Right atrium auricular region (tissue), 2 donors: ENCODE results near the gene MARCHF5. TPM values are rescaled to one million over a fixed set of nuclear protein-coding genes. Genes with fewer than 3 reads are reported as not detected.
"Not testable (repeated sequence)": the region's sequence is repeated elsewhere in the genome, so short reads cannot be mapped to it uniquely, and the experiment has no call there.

Source experiments
- DNase-seq: peaks from one replicate; pipeline ENCODE4 v3.0.0-alpha.2; 2019; ENCODE audit warnings: low spot score
- H3K27ac ChIP-seq, 2 donors: fragments of 200-600 bp; sonication (generic); 1 replicate in 1 of 2; 2 replicates in 1 of 2; pipeline ENCODE4 v1.5.1; 2016 to 2019
- H3K27me3 ChIP-seq, 2 donors: fragments of 200-600 bp; sonication (generic); one replicate each; pipeline versions ENCODE4 v1.5.1 to v1.6.0; 2017 to 2019
- H3K36me3 ChIP-seq: fragments of 200-600 bp; sonication (generic); one replicate; pipeline ENCODE4 v1.5.1; 2016
- H3K4me1 ChIP-seq, 2 donors: fragments of 200-600 bp; sonication (generic); one replicate each; pipeline versions ENCODE4 v1.5.1 to v1.6.0; 2017 to 2019
- H3K4me3 ChIP-seq, 2 donors: fragments of 200-600 bp; sonication (generic); 1 replicate in 1 of 2; 2 replicates in 1 of 2; pipeline ENCODE4 v1.5.1; 2017 to 2019; ENCODE audit warnings: mild to moderate bottlenecking in 1 of 2, moderate library complexity in 1 of 2
- H3K9me3 ChIP-seq, 2 donors: fragments of 200-600 bp; sonication (generic); one replicate each; pipeline ENCODE4 v1.5.1; 2019
- total RNA-seq, 2 donors: library from RNA; depleted of rRNA; stranded (reverse); fragments of >200 nt; gene quantifications; one replicate each; pipeline ENCODE4 v1.1.0, GENCODE V29; 2016
- TF ChIP-seq, protein P1 (sequence below), 2 donors: fragments of 200-600 bp; sonication (generic); IDR thresholded peaks; one replicate each; pipeline ENCODE4 v1.5.1; 2019; ENCODE audit warnings: antibody characterized with exemption in 2 of 2

MARCHF5 gene
- total RNA-seq, 2 donors from 2014 or later, result 8.5 to 11.6 TPM

DNA sequence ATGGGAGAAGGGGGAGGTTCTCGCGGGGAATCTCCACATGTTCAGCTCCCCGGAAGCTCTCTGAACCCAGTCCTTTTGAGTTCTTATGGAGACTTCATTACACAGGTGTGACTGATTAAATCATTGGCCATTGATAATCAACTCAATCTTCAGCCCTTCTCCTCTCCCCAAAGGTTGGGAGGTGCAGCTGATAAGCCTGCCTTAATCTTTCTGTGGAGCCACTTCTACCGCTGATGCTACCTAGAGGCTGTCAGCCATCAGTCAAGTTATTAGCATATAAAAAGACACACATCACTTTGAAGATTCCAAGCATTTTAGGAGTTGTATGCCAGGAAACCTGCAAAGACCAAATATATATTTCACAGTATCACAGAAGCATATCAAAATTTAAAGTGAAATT, 91.7 kb downstream of the MARCHF5 start:
- Histone ChIP-seq H3K27me3 (no peaks in the 10 kb centered on the region), H3K27ac (no peak overlapping the region), H3K9me3 (no peaks in the 10 kb centered on the region), H3K4me3 (no peak overlapping the region), H3K4me1 (no peaks in the 10 kb centered on the region), H3K36me3 (no peaks in the 10 kb centered on the region)
- TF ChIP-seq, protein P1, sequence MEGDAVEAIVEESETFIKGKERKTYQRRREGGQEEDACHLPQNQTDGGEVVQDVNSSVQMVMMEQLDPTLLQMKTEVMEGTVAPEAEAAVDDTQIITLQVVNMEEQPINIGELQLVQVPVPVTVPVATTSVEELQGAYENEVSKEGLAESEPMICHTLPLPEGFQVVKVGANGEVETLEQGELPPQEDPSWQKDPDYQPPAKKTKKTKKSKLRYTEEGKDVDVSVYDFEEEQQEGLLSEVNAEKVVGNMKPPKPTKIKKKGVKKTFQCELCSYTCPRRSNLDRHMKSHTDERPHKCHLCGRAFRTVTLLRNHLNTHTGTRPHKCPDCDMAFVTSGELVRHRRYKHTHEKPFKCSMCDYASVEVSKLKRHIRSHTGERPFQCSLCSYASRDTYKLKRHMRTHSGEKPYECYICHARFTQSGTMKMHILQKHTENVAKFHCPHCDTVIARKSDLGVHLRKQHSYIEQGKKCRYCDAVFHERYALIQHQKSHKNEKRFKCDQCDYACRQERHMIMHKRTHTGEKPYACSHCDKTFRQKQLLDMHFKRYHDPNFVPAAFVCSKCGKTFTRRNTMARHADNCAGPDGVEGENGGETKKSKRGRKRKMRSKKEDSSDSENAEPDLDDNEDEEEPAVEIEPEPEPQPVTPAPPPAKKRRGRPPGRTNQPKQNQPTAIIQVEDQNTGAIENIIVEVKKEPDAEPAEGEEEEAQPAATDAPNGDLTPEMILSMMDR (IDR thresholded peaks at IDR 0.05), result no peak
- DNase-seq, result no peak

DNA sequence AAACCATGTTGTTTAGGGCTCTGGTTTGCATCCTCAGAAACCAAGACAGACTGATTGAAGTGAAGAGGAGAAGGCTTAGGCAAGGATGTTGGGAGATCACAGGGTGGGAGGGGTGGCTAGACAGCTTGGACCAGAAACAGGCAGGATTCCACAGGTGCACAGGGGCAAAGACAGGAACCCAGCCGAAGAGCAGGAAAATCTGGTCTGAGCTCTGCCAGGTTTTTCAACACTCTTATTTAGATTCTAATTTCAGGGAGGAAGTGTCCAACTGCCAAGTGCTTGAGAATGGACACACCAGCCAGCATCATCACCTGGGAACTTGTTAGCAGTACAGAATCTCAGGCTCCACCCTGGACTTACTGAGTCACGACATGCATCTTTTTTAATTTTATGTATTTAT, 93.8 kb downstream of the MARCHF5 start:
- Histone ChIP-seq H3K4me3 (no peak overlapping the region), H3K27ac (no peak overlapping the region), H3K27me3 (no peaks in the 10 kb centered on the region), H3K36me3 (no peaks in the 10 kb centered on the region), H3K9me3 (no peaks in the 10 kb centered on the region), H3K4me1 (no peaks in the 10 kb centered on the region)
- TF ChIP-seq, protein P1 (IDR thresholded peaks at IDR 0.05), result no peak
- DNase-seq, result no peak

DNA sequence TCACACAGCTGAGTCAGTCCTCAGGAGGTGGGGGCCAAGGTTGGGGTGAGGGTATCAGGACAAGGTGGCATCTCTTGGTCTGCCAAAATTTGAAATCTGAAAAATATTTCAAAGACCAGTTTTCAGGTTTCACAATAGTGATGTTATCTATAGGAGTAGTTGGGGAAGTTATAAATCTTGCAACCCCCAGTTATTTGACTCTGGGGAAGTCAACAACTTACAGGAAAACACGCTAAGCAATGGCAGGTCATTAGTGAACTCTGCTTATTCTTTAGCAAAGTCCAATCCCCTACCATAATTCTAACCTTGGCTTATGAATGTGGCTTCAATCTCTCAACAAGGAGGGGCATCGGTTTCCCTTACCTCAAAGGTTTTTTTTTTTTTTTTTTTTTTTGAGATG, 94.9 kb downstream of the MARCHF5 start:
- Histone ChIP-seq H3K9me3 (no peaks in the 10 kb centered on the region), H3K36me3 (no peaks in the 10 kb centered on the region), H3K27me3 (no peaks in the 10 kb centered on the region), H3K4me3 (no peak overlapping the region), H3K4me1 (no peaks in the 10 kb centered on the region), H3K27ac (no peak overlapping the region)
- DNase-seq, result no peak
- TF ChIP-seq, protein P1 (IDR thresholded peaks at IDR 0.05), result no peak

DNA sequence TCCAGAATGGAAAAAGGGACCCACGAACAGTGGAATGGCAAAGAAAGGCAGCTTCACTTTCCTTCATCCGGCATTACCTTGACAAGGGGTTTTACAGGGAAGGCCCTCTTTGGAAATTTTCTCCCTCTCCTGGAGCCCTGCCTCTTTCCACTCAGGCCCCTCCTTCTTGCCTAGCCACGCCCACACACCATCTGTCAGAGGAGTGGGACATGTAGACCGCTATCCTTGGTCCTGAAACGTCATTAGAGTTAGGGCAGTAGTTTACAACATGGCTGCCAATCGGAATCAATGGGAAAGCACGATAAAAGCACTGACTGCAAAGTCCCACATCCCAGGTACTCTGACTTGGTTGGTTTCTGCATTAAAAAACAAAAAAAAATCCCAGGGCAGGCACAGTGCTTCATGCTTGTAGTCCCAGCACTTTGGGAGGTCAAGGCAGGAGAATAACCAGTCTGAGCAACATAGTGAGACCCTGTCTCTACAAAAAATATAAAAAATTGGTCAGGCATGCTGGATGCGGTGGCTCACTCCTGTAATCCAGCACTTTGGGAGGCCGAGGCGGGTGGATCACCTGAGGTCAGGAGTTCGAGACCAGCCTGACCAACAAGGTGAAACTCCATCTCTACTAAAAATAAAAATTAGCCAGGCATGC, 96.4 kb downstream of the MARCHF5 start:
- H3K4me3 ChIP-seq, result no peak overlapping the region
- no peaks in the 10 kb centered on the region for H3K4me1 ChIP-seq
- no peaks in the 10 kb centered on the region for H3K9me3 ChIP-seq
- TF ChIP-seq, protein P1 (IDR thresholded peaks at IDR 0.05), result no peak
- no peak for DNase-seq
- no peaks in the 10 kb centered on the region for H3K27me3 ChIP-seq
- no peaks in the 10 kb centered on the region for H3K36me3 ChIP-seq
- H3K27ac ChIP-seq, result no peak overlapping the region

DNA sequence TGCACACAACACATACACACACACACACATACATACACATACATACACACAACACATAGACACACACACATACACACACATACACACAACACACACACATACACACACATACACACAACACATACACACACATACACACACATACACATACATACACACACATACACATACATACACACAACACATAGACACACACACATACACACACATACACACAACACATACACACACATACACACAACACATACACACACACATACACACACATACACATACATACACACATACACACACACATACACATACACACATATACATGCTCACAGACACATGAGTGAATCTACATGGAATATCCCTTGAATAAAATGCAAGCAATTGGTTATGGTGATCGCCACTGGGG, 102.2 kb downstream of the MARCHF5 start:
- H3K27ac ChIP-seq, H3K4me1 ChIP-seq, H3K4me3 ChIP-seq, H3K36me3 ChIP-seq, H3K27me3 ChIP-seq, H3K9me3 ChIP-seq, DNase-seq: not testable (repeated sequence)

DNA sequence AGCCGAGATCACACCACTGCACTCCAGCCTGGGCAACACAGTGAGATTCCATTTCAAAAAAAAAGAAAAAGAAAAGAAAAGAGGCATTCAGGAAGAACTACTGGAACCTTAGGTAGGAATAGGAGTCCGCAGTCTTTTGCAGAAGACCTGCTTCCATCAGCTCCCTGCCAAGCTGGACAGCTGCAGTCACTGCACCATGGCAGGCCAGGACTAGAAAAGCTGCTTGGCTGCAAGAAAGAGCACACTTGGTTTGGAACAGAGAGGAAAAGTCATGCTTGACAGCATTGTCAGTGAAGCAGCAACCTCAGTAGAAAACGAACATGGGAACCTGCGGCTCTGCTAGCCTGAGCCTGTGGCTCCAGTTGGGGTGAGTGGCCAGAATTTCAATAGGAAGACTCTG, 104.3 kb downstream of the MARCHF5 start:
- H3K27ac ChIP-seq, result no peak overlapping the region
- no peaks in the 10 kb centered on the region for H3K4me1 ChIP-seq
- no peaks in the 10 kb centered on the region for H3K36me3 ChIP-seq
- TF ChIP-seq, protein P1 (IDR thresholded peaks at IDR 0.05), result no peak
- H3K9me3 ChIP-seq, result no peaks in the 10 kb centered on the region
- H3K4me3 ChIP-seq, result no peak overlapping the region
- no peak for DNase-seq
- H3K27me3 ChIP-seq, result no peaks in the 10 kb centered on the region

DNA sequence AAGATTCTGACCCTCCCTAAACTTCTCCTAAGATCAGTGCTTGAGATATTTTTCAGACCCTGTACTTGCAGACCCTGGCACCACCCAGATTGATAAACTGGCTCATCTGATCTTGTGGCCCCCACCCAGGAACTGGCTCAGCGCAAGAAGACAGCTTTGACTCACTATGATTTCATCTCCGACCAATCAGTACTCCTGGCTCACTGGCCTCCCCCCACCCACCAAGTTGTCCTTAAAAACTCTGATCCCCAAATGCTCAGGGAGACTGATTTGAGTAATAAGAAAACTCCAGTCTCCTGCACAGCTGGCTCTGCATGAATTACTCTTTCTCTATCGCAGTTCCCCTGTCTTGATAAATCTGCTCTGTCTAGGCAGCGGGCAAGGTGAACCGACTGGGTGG, 111.3 kb downstream of the MARCHF5 start:
- not testable (repeated sequence) for H3K4me3 ChIP-seq, H3K27me3 ChIP-seq, H3K4me1 ChIP-seq, H3K27ac ChIP-seq, H3K9me3 ChIP-seq, H3K36me3 ChIP-seq, DNase-seq
